Naive B cell (primary cell): ENCODE results near the gene OSBP2. TPM values are rescaled to one million over a fixed set of nuclear protein-coding genes. Genes with fewer than 3 reads are reported as not detected.

Source experiments
- ATAC-seq, 2 donors: fragments of 150-1000 bp; cut with Tn5 transposase; 2 replicates each; pipeline ENCODE4 v1.10.0; 2021; ENCODE audit warnings: low read depth in 2 of 2, mild to moderate bottlenecking in 2 of 2, moderate library complexity in 2 of 2
- DNase-seq: peaks from one replicate; pipeline ENCODE4 v3.0.0; 2022
- H3K27ac Mint-ChIP-seq, 6 donors: one replicate each; pipeline ENCODE4 v1.8.0; 2020 to 2022; ENCODE audit warnings: mild to moderate bottlenecking in 6 of 6, mixed read lengths in 6 of 6, moderate library complexity in 5 of 6, inconsistent platforms in 2 of 6
- H3K27me3 Mint-ChIP-seq, 3 donors: one replicate each; pipeline ENCODE4 v1.8.0; 2021 to 2022; ENCODE audit warnings: mixed read lengths in 3 of 3, mild to moderate bottlenecking in 1 of 3
- H3K36me3 Mint-ChIP-seq, 2 donors: one replicate each; pipeline ENCODE4 v1.8.0; 2020 to 2022; ENCODE audit warnings: mixed read lengths in 2 of 2, inconsistent platforms in 1 of 2, mild to moderate bottlenecking in 1 of 2
- H3K4me1 Mint-ChIP-seq, 3 donors: one replicate each; pipeline ENCODE4 v1.8.0; 2020 to 2022; ENCODE audit warnings: mixed read lengths in 3 of 3, inconsistent platforms in 1 of 3, mild to moderate bottlenecking in 1 of 3, moderate library complexity in 1 of 3
- H3K4me3 Mint-ChIP-seq, 8 donors: one replicate each; pipeline ENCODE4 v1.8.0; 2020 to 2022; ENCODE audit warnings: mild to moderate bottlenecking in 8 of 8, mixed read lengths in 8 of 8, moderate library complexity in 8 of 8, inconsistent platforms in 2 of 8
- H3K9me3 Mint-ChIP-seq, 7 donors: one replicate each; pipeline ENCODE4 v1.8.0; 2020 to 2022; ENCODE audit warnings: mixed read lengths in 7 of 7, mild to moderate bottlenecking in 5 of 7, inconsistent platforms in 2 of 7, moderate library complexity in 1 of 7
- polyA plus RNA-seq, 6 donors: library from polyadenylated mRNA; unstranded; fragments of 300-500 nt; fragmentation: Illumina TruSeq; gene quantifications; one replicate each; pipeline ENCODE4 v1.2.3, GENCODE V29; 2021; ENCODE audit warnings: low read depth in 6 of 6

Gene OSBP2
- polyA plus RNA-seq, 6 donors from 2014 or later: 0.20 to 1.1 (median 0.61) TPM; not detected in 1

- H3K27me3 Mint-ChIP-seq: no peaks in the 10 kb centered on the region
- peaks cover 3 to 10% (median 9%) of the 10 kb centered on the region in 3 donors for H3K4me1 Mint-ChIP-seq
- no peaks in the 10 kb centered on the region for H3K9me3 Mint-ChIP-seq
- ATAC-seq: no peak
- H3K4me3 Mint-ChIP-seq: no peak overlapping the region
- no peak for DNase-seq
- no peak overlapping the region for H3K27ac Mint-ChIP-seq
- no peaks in the 10 kb centered on the region for H3K36me3 Mint-ChIP-seq
Measured at GRCh38 chr22:30887453-30887852, 192.8 kb downstream of the OSBP2 start.

DNA sequence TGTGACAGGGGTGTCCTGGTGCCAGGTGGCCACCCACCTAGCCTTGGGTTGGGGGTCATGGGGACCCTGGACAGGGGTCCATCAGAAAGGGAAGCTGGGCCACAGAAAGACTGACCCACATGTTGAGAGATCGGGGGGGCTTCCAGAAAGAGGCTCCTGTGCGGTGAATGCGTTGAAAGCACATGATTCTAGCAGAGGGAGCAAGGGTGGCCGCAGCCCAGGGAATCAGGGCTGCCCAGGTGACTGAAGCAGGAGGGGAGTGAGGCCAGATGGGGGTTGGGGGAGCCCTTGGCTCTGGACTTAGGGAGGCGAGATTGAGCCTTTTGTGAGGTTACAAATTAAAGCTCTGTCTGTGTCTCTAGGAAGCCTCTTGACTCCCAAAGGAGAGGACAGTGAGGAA is 193.2 kb downstream of the OSBP2 start:
- H3K4me3 Mint-ChIP-seq: no peak overlapping the region
- no peaks in the 10 kb centered on the region for H3K27me3 Mint-ChIP-seq
- H3K4me1 Mint-ChIP-seq: peaks cover 3 to 10% (median 9%) of the 10 kb centered on the region in 3 donors
- no peak for ATAC-seq
- no peak for DNase-seq
- no peak overlapping the region for H3K27ac Mint-ChIP-seq
- no peaks in the 10 kb centered on the region for H3K9me3 Mint-ChIP-seq
- no peaks in the 10 kb centered on the region for H3K36me3 Mint-ChIP-seq

DNA sequence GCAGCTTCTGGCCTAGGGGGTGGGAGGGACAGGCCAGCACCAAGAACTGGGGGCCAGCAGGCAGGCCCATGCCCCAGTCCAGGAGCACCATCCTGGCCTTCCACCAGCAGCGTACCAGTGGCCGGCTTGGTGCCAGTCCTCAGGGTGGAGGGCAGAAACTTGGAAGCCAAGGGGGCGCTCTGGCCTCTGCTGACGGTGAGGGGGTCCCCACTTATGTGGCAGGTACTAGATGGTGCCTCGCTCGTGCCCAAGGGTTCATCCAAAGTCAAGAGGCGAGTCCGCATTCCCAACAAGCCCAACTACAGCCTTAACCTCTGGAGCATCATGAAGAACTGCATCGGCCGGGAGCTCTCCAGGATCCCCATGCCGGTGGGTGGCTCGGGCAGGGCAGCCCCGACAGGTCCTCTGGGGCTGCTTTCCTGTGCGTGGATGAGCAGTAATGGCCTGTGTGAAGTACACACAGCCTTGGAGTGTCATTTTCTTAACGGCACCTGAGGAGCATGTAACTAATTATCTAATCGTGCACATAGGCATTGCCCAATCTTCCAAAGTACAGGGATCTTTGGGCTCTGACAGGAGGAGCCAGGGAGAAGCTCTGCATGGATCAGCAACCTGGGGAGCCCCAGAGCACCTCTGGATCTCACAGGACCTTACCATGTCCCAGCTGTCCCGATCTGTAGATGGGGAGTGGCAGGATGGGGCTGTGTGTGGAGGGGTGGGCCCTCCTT is 194.8 kb downstream of the OSBP2 start:
- Mint-ChIP-seq H3K27me3 (no peaks in the 10 kb centered on the region), H3K36me3 (peaks cover 0 to 4% of the 10 kb centered on the region in 2 donors), H3K9me3 (no peaks in the 10 kb centered on the region), H3K4me1 (peaks cover 3 to 10% (median 9%) of the 10 kb centered on the region in 3 donors), H3K27ac (no peak overlapping the region), H3K4me3 (no peak overlapping the region)
- ATAC-seq (no peak), DNase-seq (no peak)

DNA sequence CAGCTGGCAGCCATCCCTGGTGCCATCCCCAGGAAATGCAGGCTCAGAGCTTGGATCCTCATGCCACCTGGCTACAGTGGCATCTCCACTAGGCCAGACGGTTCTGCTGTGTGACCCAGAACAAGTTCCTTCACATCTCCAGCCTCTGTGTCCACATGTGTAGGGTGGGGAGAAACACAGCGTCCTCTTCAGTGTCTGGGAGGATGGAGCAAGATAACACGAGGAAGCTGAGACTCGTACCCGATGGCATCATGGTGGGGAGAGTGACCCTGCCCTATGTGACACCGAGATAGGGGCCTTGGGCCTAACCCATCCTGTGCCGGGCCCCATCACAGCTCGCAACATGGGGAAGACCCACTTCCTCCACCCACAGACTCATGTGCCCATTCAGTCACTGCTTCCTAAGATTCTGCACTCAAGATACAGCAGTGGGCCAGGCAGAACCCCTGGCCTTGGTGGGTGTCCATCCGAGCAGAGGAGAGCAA is 195.4 kb downstream of the OSBP2 start:
- ATAC-seq: no peak
- Mint-ChIP-seq H3K36me3 (peaks cover 0 to 4% of the 10 kb centered on the region in 2 donors), H3K4me3 (no peak overlapping the region), H3K27me3 (no peaks in the 10 kb centered on the region), H3K4me1 (peaks cover 3 to 10% (median 9%) of the 10 kb centered on the region in 3 donors), H3K9me3 (no peaks in the 10 kb centered on the region), H3K27ac (peak overlapping the region in 1 of 6 donors; percentile 69)
- DNase-seq: no peak

GRCh38 chr22:30890686-30891442 is 196.2 kb downstream of the OSBP2 start:
- DNase-seq (no peak), ATAC-seq (peak in 1 of 2 donors; percentile 27)
- Mint-ChIP-seq H3K4me1 (peaks cover 3 to 10% (median 9%) of the 10 kb centered on the region in 3 donors), H3K36me3 (peaks cover 0 to 4% of the 10 kb centered on the region in 2 donors), H3K9me3 (no peaks in the 10 kb centered on the region), H3K4me3 (no peak overlapping the region), H3K27ac (peak overlapping the region in 1 of 6 donors; percentile 82), H3K27me3 (no peaks in the 10 kb centered on the region)

GRCh38 chr22:30891443-30891755 is 196.7 kb downstream of the OSBP2 start:
- DNase-seq (no peak), ATAC-seq (no peak)
- Mint-ChIP-seq H3K4me1 (peaks cover 3 to 10% (median 9%) of the 10 kb centered on the region in 3 donors), H3K9me3 (no peaks in the 10 kb centered on the region), H3K27ac (peak overlapping the region in 1 of 6 donors; percentile 36), H3K4me3 (no peak overlapping the region), H3K27me3 (no peaks in the 10 kb centered on the region), H3K36me3 (peaks cover 0 to 4% of the 10 kb centered on the region in 2 donors)

DNA sequence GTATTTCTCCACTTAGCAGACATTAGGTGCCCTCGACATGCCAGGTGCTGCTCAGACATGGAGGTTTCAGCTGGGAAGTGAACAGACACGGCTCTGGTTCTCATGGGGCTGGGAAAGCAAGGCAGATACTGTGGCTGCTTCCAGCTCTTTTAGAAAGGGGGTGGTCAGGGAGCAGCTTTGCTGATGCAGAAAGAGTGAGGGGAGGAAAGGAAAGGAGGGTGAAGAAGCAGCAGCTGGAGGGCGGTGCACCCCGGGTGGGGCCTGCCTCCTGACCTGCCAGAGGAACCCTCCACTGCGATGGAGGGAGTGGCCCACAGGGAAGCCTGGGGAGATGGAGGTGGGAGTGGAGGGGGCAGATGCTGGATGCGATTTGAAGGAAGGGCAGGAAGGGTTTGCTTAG is 197.1 kb downstream of the OSBP2 start:
- no peaks in the 10 kb centered on the region for H3K27me3 Mint-ChIP-seq
- H3K36me3 Mint-ChIP-seq: peaks cover 0 to 4% of the 10 kb centered on the region in 2 donors
- DNase-seq (no peak), ATAC-seq (no peak)
- no peak overlapping the region for H3K4me3 Mint-ChIP-seq
- peaks cover 3 to 10% (median 9%) of the 10 kb centered on the region in 3 donors for H3K4me1 Mint-ChIP-seq
- peak overlapping the region in 2 of 6 donors; percentile 36 to 92 for H3K27ac Mint-ChIP-seq
- no peaks in the 10 kb centered on the region for H3K9me3 Mint-ChIP-seq

DNA sequence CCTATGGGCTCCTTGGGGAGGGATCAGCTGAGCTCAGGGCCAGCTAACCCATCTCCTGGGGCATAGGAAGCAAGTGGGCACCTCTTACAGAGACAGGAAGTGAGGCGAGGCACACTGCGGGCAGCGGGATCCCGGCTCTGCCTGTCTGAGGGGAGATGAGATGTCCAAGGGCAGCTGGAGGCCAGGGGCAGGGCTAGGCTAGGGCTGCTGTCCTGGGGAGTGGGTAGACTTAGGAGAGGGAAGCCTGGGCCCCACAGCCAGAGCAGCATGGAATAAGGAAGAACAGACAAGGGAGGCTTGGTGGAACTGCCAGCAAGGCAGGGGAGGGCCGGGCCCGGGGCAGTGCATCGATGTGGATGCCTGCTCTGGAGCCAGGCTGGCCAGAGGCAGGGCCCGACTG is 197.6 kb downstream of the OSBP2 start:
- Mint-ChIP-seq H3K4me3 (no peak overlapping the region), H3K9me3 (peaks cover 0 to 3% (median 0%) of the 10 kb centered on the region in 7 donors), H3K27ac (peak overlapping the region in 1 of 6 donors; percentile 47), H3K27me3 (no peaks in the 10 kb centered on the region), H3K4me1 (peaks cover 3 to 10% (median 9%) of the 10 kb centered on the region in 3 donors), H3K36me3 (peaks cover 0 to 4% of the 10 kb centered on the region in 2 donors)
- no peak for DNase-seq
- no peak for ATAC-seq

DNA sequence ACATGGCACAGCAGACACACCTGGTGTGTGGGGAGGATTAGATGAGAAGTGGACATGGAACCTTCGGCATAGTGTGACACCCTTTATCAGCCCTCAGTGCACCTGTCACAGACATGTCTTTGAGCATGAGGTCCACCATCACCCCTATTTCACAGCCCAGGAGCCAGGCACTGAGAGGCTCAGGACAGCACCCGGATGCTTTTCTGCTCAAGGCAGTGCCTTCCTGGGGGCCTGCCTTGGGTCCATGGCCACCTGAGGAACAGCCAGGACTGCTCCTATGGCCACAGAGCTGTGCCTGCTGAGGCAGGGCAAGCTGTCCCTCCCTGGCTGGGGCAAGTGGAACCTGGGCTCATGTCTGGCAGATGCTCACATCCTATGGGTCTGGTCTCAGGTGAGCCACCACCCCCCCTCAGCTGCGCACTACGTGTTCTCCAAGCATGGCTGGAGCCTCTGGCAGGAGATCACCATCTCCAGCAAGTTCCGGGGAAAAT is 198.1 kb downstream of the OSBP2 start:
- H3K9me3 Mint-ChIP-seq: peaks cover 0 to 4% (median 0%) of the 10 kb centered on the region in 7 donors
- H3K4me3 Mint-ChIP-seq: no peak overlapping the region
- H3K4me1 Mint-ChIP-seq: peaks cover 3 to 10% (median 9%) of the 10 kb centered on the region in 3 donors
- ATAC-seq (no peak), DNase-seq (no peak)
- H3K36me3 Mint-ChIP-seq: peaks cover 0 to 4% of the 10 kb centered on the region in 2 donors
- no peak overlapping the region for H3K27ac Mint-ChIP-seq
- no peaks in the 10 kb centered on the region for H3K27me3 Mint-ChIP-seq

DNA sequence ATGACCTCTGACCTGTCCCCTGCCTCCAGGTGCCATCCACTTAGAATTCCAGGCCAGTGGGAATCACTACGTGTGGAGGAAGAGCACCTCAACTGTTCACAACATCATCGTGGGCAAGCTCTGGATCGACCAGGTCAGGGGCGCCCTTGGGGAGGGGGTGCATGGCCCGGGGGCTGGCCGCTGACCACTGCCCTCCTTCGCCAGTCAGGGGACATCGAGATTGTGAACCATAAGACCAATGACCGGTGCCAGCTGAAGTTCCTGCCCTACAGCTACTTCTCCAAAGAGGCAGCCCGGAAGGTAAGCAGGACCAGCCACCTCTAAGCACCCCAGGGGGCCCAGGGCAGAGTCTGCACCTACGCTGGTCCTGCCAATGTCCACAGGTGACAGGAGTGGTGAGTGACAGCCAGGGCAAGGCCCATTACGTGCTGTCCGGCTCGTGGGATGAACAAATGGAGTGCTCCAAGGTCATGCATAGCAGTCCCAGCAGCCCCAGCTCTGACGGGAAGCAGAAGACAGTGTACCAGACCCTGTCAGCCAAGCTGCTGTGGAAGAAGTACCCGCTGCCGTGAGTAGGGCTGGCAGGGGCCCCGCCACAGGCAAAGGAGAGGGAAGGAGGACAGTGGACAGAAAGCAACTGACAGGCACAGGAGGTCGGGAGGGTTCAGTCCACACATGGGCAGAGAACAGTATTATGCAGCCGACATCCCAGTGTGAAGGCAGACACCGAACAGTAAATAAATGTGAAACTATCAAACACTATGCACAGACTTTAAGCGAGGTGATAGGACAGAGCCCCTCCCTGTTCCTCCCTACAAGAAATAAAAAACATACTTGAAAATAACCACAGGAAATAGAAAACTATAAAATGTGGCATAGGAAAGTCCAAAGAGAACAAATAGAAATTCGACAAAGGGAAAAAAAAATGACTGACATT is 199.0 kb downstream of the OSBP2 start:
- Mint-ChIP-seq H3K36me3 (peaks cover 4 to 7% of the 10 kb centered on the region in 2 donors), H3K9me3 (peaks cover 0 to 9% (median 3%) of the 10 kb centered on the region in 7 donors), H3K27me3 (no peaks in the 10 kb centered on the region), H3K4me3 (no peak overlapping the region), H3K4me1 (peaks cover 3 to 10% (median 9%) of the 10 kb centered on the region in 3 donors), H3K27ac (peak overlapping the region in 1 of 6 donors; percentile 16)
- no peak for ATAC-seq
- no peak for DNase-seq

DNA sequence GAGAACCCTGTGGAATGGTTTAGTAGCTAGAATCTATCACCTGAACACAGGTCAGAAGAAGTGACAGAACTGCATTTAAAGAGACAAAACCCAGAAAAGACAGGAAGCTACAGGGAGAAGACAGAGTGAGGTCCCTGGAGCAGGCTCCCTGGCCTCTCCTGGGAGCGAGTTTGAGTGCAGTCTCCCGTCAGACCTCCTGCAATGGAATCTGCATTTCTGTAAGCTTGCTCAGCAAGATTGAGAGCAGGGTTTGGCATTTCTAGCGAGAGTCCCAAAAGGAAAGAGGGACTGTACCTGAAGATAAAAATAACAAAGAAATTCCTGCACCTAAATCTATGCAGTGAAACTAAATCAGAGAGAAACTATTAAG is 199.7 kb downstream of the OSBP2 start:
- H3K9me3 Mint-ChIP-seq: peaks cover 0 to 13% (median 6%) of the 10 kb centered on the region in 7 donors
- no peak for ATAC-seq

GRCh38 chr22:30902496-30903357 is 208.1 kb downstream of the OSBP2 start:
- DNase-seq (peak; percentile 33), ATAC-seq (peak; percentile 86 to 96)
- H3K36me3 Mint-ChIP-seq: peaks cover 0 to 7% of the 10 kb centered on the region in 2 donors
- no peaks in the 10 kb centered on the region for H3K27me3 Mint-ChIP-seq
- H3K27ac Mint-ChIP-seq: peak overlapping the region; percentile 41 to 96 (median 80)
- peak overlapping the region in 7 of 8 donors; percentile 34 to 93 (median 74) for H3K4me3 Mint-ChIP-seq
- peaks cover 6 to 17% (median 13%) of the 10 kb centered on the region in 3 donors for H3K4me1 Mint-ChIP-seq
- peaks cover 0 to 28% (median 6%) of the 10 kb centered on the region in 7 donors for H3K9me3 Mint-ChIP-seq

More for the DNA sequence above, 199.7 kb downstream of the OSBP2 start:
- no peak for DNase-seq
- no peak overlapping the region for H3K4me3 Mint-ChIP-seq
- peaks cover 4 to 7% of the 10 kb centered on the region in 2 donors for H3K36me3 Mint-ChIP-seq
- peaks cover 3 to 10% (median 9%) of the 10 kb centered on the region in 3 donors for H3K4me1 Mint-ChIP-seq
- no peaks in the 10 kb centered on the region for H3K27me3 Mint-ChIP-seq
- no peak overlapping the region for H3K27ac Mint-ChIP-seq
